Stimulated activated CD8-positive, alpha-beta memory T cell treated with anti-CD3 and anti-CD28 coated beads, Interleukin-7, amount 100 ng/mL, for 1 hour (primary cell): ENCODE results near the gene GP1BA.
"Not testable (repeated sequence)": the region's sequence is repeated elsewhere in the genome, so short reads cannot be mapped to it uniquely, and the experiment has no call there.

Experiments
- DNase-seq, 2 donors: peaks; one replicate each; pipeline ENCODE4 v3.0.0-alpha.2; 2020; ENCODE audit warnings: low read depth in 2 of 2

The GP1BA gene

GRCh38 chr17:4901648-4902344, 30.3 kb upstream of the GP1BA start:
- no peak for DNase-seq

GRCh38 chr17:4902540-4902939, 29.5 kb upstream of the GP1BA start:
- DNase-seq: no peak

GRCh38 chr17:4903051-4903818, 28.8 kb upstream of the GP1BA start, which contains the start of gene CHRNE:
TSS of gene CHRNE (minus strand) at chr17:4903098. CDS start at chr17:4903063, 35 bp downstream.
- peak in 1 of 2 donors; percentile 59 for DNase-seq

- DNase-seq: not testable (repeated sequence)
These were observed 25.4 kb upstream of the GP1BA start for GRCh38 chr17:4906642-4907041.

GRCh38 chr17:4908301-4908700, 23.8 kb upstream of the GP1BA start:
- no peak for DNase-seq

GRCh38 chr17:4908711-4909496, 23.2 kb upstream of the GP1BA start:
- peak; percentile 49 to 52 for DNase-seq

- no peak for DNase-seq
These were observed 18.1 kb upstream of the GP1BA start for GRCh38 chr17:4913994-4914393.

- not testable (repeated sequence) for DNase-seq
These were observed 17.5 kb upstream of the GP1BA start for GRCh38 chr17:4914551-4914950.

GRCh38 chr17:4919511-4920047, 12.5 kb upstream of the GP1BA start:
- DNase-seq: no peak

GRCh38 chr17:4920351-4921048, 11.6 kb upstream of the GP1BA start:
- no peak for DNase-seq

GRCh38 chr17:4921320-4921719, 10.8 kb upstream of the GP1BA start:
- no peak for DNase-seq

- DNase-seq: not testable (repeated sequence)
These were observed 5.3 kb upstream of the GP1BA start for GRCh38 chr17:4926577-4927335.

- no peak for DNase-seq
These were observed 3.2 kb upstream of the GP1BA start for GRCh38 chr17:4928881-4929280.

GRCh38 chr17:4932756-4933155, 679 bp downstream of the GP1BA start:
- DNase-seq: no peak

- no peak for DNase-seq
These were observed 1.6 kb downstream of the GP1BA start for GRCh38 chr17:4933646-4934045.

- DNase-seq: no peak
These were observed 2.3 kb downstream of the GP1BA start for GRCh38 chr17:4934173-4934979.

GRCh38 chr17:4935650-4936049, 3.6 kb downstream of the GP1BA start:
- DNase-seq: no peak

- DNase-seq: no peak
These were observed 4.4 kb downstream of the GP1BA start for GRCh38 chr17:4936436-4936835.

GRCh38 chr17:4937553-4937952, 5.5 kb downstream of the GP1BA start:
- DNase-seq: no peak

- no peak for DNase-seq
These were observed 6.0 kb downstream of the GP1BA start for GRCh38 chr17:4938069-4938491.
